Esophagus muscularis mucosa (tissue), 4 donors: ENCODE results near the gene DSCAML1. TPM values are rescaled to one million over a fixed set of nuclear protein-coding genes. Genes with fewer than 3 reads are reported as not detected.

Source experiments
- DNase-seq: peaks from one replicate; pipeline ENCODE4 v3.0.0-alpha.2; 2017; ENCODE audit errors: extremely low spot score
- H3K27ac ChIP-seq, 4 donors: fragments of 200-600 bp; sonication (generic); replicated peaks in 1 of 4; 1 replicate in 3 of 4; 2 replicates in 1 of 4; pipeline ENCODE4 v1.5.1; 2016 to 2019; ENCODE audit warnings: mild to moderate bottlenecking in 1 of 4
- H3K27me3 ChIP-seq, 4 donors: fragments of 200-600 bp; sonication (generic); one replicate each; pipeline versions ENCODE4 v1.5.1 to v1.6.0; 2016 to 2019
- H3K36me3 ChIP-seq, 4 donors: fragments of 200-600 bp; sonication (generic); one replicate each; pipeline ENCODE4 v1.5.1; 2016 to 2019
- H3K4me1 ChIP-seq, 4 donors: fragments of 200-600 bp; sonication (generic); one replicate each; pipeline ENCODE4 v1.5.1; 2016 to 2019
- H3K4me3 ChIP-seq, 4 donors: fragments of 200-600 bp; sonication (generic); 1 replicate in 2 of 4; 2 replicates in 2 of 4; pipeline ENCODE4 v1.5.1; 2016 to 2019; ENCODE audit warnings: mild to moderate bottlenecking in 4 of 4, moderate library complexity in 1 of 4
- H3K9me3 ChIP-seq, 4 donors: fragments of 200-600 bp; sonication (generic); 1 replicate in 3 of 4; 2 replicates in 1 of 4; pipeline ENCODE4 v1.5.1; 2016 to 2019
- CTCF ChIP-seq, 3 experiments: fragments of 200-600 bp in 2 of 3; fragments of 450-650 bp in 1 of 3; sonication (generic) in 2 of 3; IDR thresholded peaks; one replicate each; pipeline ENCODE4 v1.5.1; 2017 to 2019; ENCODE audit warnings: antibody characterized with exemption in 3 of 3, mild to moderate bottlenecking in 2 of 3, moderate library complexity in 1 of 3
- EP300 ChIP-seq: sonication (generic); formaldehyde crosslinking; IDR thresholded peaks from one replicate; pipeline ENCODE4 v1.6.1; 2017; ENCODE audit warnings: antibody characterized with exemption
- POLR2A ChIP-seq: fragments of 450-650 bp; IDR thresholded peaks from one replicate; pipeline ENCODE4 v1.6.1; 2017; ENCODE audit warnings: antibody characterized with exemption, moderate library complexity, mild to moderate bottlenecking, low read depth
- POLR2AphosphoS5 ChIP-seq, 2 donors: sonication (generic); formaldehyde crosslinking; IDR thresholded peaks; one replicate each; pipeline ENCODE4 v1.6.1; 2017; ENCODE audit warnings: antibody characterized with exemption in 2 of 2
- WGBS: methylation state at CpG from one replicate; pipeline ENCODE4 v1.1.5; 2018; 5-methylcytosine and 5-hydroxymethylcytosine counted together
- intact Hi-C: fragments of 100-400 bp; cut with DNase I; formaldehyde crosslinking; loops from one replicate; pipeline ENCODE4 v1.15.1; 2023
- total RNA-seq, 4 donors: library from RNA; depleted of rRNA; stranded (reverse); fragments of >200 nt; gene quantifications; one replicate each; pipeline versions ENCODE4 v1.1.0 to v1.2.1, GENCODE V29; 2016

The DSCAML1 gene
- total RNA-seq, 4 donors from 2014 or later = 0.50 to 5.8 (median 1.2) TPM

- DNase-seq = no peak
- WGBS = 64% methylated on average over 1 of the region's 1 CpG
- no peaks in the 10 kb centered on the region for H3K27me3 ChIP-seq
- TF ChIP-seq POLR2AphosphoS5 (IDR thresholded peaks at IDR 0.05) (no peak), CTCF (IDR thresholded peaks at IDR 0.05) (no peak), EP300 (no peak), POLR2A (no peak)
- H3K36me3 ChIP-seq = peaks cover 47 to 97% (median 78%) of the 10 kb centered on the region in 4 donors
- H3K27ac ChIP-seq = no peak overlapping the region
- no peak overlapping the region for H3K4me3 ChIP-seq
- no peaks in the 10 kb centered on the region for H3K9me3 ChIP-seq
- H3K4me1 ChIP-seq = peaks cover 0 to 6% (median 0%) of the 10 kb centered on the region in 4 donors
- intact Hi-C loops = no loop called here
These were observed 413.0 kb downstream of the DSCAML1 start for GRCh38 chr11:117384045-117384444.

- H3K27me3 ChIP-seq = no peaks in the 10 kb centered on the region
- no peak overlapping the region for H3K27ac ChIP-seq
- H3K4me1 ChIP-seq = peaks cover 0 to 10% (median 0%) of the 10 kb centered on the region in 4 donors
- intact Hi-C loops = no loop called here
- TF ChIP-seq CTCF (IDR thresholded peaks at IDR 0.05) (no peak), EP300 (no peak), POLR2A (no peak), POLR2AphosphoS5 (IDR thresholded peaks at IDR 0.05) (no peak)
- peaks cover 43 to 91% (median 73%) of the 10 kb centered on the region in 4 donors for H3K36me3 ChIP-seq
- no peak overlapping the region for H3K4me3 ChIP-seq
- WGBS = 70% methylated on average over 2 of the region's 4 CpGs
- H3K9me3 ChIP-seq = no peaks in the 10 kb centered on the region
- no peak for DNase-seq
These were observed 414.3 kb downstream of the DSCAML1 start for GRCh38 chr11:117382746-117383145.

- Histone ChIP-seq H3K36me3 (peaks cover 36 to 89% (median 68%) of the 10 kb centered on the region in 4 donors), H3K27ac (no peak overlapping the region), H3K9me3 (no peaks in the 10 kb centered on the region), H3K4me3 (no peak overlapping the region), H3K27me3 (no peaks in the 10 kb centered on the region), H3K4me1 (peaks cover 0 to 10% (median 0%) of the 10 kb centered on the region in 4 donors)
- no peak for TF ChIP-seq CTCF (IDR thresholded peaks at IDR 0.05)
- no peak for TF ChIP-seq EP300
- no peak for TF ChIP-seq POLR2AphosphoS5 (IDR thresholded peaks at IDR 0.05)
- TF ChIP-seq POLR2A = no peak
- 100% methylated on average over 2 of the region's 9 CpGs for WGBS
- DNase-seq = no peak
- intact Hi-C loops = no loop called here
These were observed 415.3 kb downstream of the DSCAML1 start for GRCh38 chr11:117381481-117382387.

GRCh38 chr11:117380676-117381075 lies 416.3 kb downstream of the DSCAML1 start:
- Histone ChIP-seq H3K9me3 (no peaks in the 10 kb centered on the region), H3K4me1 (peaks cover 0 to 10% (median 0%) of the 10 kb centered on the region in 4 donors), H3K36me3 (peaks cover 38 to 89% (median 64%) of the 10 kb centered on the region in 4 donors), H3K27me3 (no peaks in the 10 kb centered on the region), H3K27ac (no peak overlapping the region), H3K4me3 (no peak overlapping the region)
- WGBS = 93% methylated on average over 3 of the region's 4 CpGs
- no peak for TF ChIP-seq POLR2A
- no peak for TF ChIP-seq CTCF (IDR thresholded peaks at IDR 0.05)
- TF ChIP-seq EP300 = no peak
- TF ChIP-seq POLR2AphosphoS5 (IDR thresholded peaks at IDR 0.05) = no peak
- DNase-seq = no peak
- intact Hi-C loops = no loop called here
